ENCODE results near the gene CD63.

CD63 gene

DNA sequence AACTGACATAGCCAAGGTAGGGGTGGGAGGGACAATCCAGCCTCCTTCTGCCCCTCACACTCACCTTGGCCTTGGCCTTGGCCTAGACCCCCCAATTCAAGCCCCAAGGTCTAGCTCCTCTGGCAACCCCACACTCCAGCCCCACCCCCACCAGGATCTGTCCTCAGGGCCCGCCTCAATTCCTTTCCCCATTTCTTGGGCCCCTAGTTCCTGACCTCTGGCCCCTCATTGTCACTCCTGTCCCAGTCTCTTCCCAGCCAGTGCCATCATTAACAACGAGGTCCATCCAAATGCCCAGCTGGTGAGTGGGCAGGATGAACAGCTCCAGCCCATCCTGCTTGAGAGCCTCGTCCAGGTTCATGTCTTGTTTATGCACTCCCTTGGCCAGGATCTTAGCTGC is 7.3 kb upstream of the CD63 start:
- Histone ChIP-seq H3K9me3 (ENCODE audit: low read length) (no peaks in the 10 kb centered on the region), H3K36me3 (ENCODE audit: insufficient read depth, low read length) (no peaks in the 10 kb centered on the region), H4K20me1 (ENCODE audit: insufficient read depth, low read length) (no peaks in the 10 kb centered on the region), H3K9me2 (ENCODE audit: low read depth, low read length) (no peaks in the 10 kb centered on the region), H3K4me2 (ENCODE audit: low read length) (no peak overlapping the region), H3K9ac (ENCODE audit: low read length) (no peak overlapping the region), H3K27ac (ENCODE audit: low read depth, low read length, poor library complexity, severe bottlenecking) (no peak overlapping the region), H2AFZ (ENCODE audit: low read length) (no peak overlapping the region), H3F3A (ENCODE audit: insufficient read depth, low read length) (no peaks in the 10 kb centered on the region), H3K79me2 (ENCODE audit: insufficient read depth, low read length) (no peaks in the 10 kb centered on the region), H3K27me3 (ENCODE audit: insufficient read depth, low read length) (no peaks in the 10 kb centered on the region), H3K4me3 (ENCODE audit: low read depth, low read length, poor library complexity, severe bottlenecking) (no peak overlapping the region), H3K4me1 (ENCODE audit: insufficient read depth, low read length, severe bottlenecking) (peaks cover 14% of the 10 kb centered on the region)
- TF ChIP-seq EZH2 (IDR thresholded peaks at IDR 0.05; ENCODE audit: borderline replicate concordance, low read length) = no peak
- TF ChIP-seq, protein P1, sequence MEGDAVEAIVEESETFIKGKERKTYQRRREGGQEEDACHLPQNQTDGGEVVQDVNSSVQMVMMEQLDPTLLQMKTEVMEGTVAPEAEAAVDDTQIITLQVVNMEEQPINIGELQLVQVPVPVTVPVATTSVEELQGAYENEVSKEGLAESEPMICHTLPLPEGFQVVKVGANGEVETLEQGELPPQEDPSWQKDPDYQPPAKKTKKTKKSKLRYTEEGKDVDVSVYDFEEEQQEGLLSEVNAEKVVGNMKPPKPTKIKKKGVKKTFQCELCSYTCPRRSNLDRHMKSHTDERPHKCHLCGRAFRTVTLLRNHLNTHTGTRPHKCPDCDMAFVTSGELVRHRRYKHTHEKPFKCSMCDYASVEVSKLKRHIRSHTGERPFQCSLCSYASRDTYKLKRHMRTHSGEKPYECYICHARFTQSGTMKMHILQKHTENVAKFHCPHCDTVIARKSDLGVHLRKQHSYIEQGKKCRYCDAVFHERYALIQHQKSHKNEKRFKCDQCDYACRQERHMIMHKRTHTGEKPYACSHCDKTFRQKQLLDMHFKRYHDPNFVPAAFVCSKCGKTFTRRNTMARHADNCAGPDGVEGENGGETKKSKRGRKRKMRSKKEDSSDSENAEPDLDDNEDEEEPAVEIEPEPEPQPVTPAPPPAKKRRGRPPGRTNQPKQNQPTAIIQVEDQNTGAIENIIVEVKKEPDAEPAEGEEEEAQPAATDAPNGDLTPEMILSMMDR (IDR thresholded peaks at IDR 0.05; ENCODE audit: low read length) = no peak

DNA sequence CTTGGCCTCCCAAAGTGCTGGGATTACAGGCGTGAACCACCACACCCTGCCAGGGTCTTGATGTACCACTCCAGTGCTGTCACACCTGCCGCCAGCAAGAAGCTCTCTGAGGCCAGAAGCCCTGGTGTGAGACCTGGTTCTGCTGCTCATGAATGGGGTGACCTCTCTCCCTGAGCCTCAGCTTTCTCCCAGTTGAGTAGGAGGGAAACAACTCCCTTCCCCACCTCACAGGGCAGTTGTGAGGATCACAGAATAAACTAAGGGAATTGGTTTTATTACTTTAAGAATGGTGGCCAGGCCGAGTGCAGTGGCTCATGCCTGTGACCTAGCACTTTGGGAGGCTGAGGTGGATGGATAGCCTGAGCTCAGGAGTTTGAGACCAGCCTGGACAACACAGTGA is 5.8 kb upstream of the CD63 start:
- Histone ChIP-seq H3K4me2 (ENCODE audit: low read length) (no peak overlapping the region), H3K79me2 (ENCODE audit: insufficient read depth, low read length) (no peaks in the 10 kb centered on the region), H3K36me3 (ENCODE audit: insufficient read depth, low read length) (no peaks in the 10 kb centered on the region), H3K4me1 (ENCODE audit: insufficient read depth, low read length, severe bottlenecking) (peaks cover 24% of the 10 kb centered on the region), H3K4me3 (ENCODE audit: low read depth, low read length, poor library complexity, severe bottlenecking) (no peak overlapping the region), H2AFZ (ENCODE audit: low read length) (no peak overlapping the region), H3K27me3 (ENCODE audit: insufficient read depth, low read length) (no peaks in the 10 kb centered on the region), H3K9me2 (ENCODE audit: low read depth, low read length) (no peaks in the 10 kb centered on the region), H3K9ac (ENCODE audit: low read length) (no peak overlapping the region), H3K27ac (ENCODE audit: low read depth, low read length, poor library complexity, severe bottlenecking) (no peak overlapping the region), H3K9me3 (ENCODE audit: low read length) (no peaks in the 10 kb centered on the region), H3F3A (ENCODE audit: insufficient read depth, low read length) (no peaks in the 10 kb centered on the region), H4K20me1 (ENCODE audit: insufficient read depth, low read length) (no peaks in the 10 kb centered on the region)
- TF ChIP-seq EZH2 (IDR thresholded peaks at IDR 0.05; ENCODE audit: borderline replicate concordance, low read length) = no peak
- TF ChIP-seq, protein P1 (IDR thresholded peaks at IDR 0.05; ENCODE audit: low read length) = no peak

DNA sequence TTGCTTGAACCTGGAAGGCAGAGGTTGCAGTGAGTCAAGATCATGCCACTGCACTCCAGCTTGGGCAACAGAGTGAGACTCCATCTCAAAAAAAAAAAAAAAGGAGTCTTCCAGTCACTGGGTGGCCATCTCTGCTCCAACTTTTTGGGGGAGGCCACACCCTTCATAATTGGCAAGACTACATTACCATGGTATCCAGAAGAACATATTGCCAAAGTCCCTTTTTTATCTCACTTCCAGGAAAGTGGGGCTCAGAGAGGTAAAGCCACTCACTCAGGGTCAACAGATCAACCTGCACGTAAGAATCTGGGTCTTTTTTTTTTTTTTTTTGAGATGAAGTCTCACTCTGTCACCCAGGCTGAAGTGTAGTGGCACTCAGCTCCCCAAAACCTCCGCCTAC is 5.0 kb upstream of the CD63 start:
- Histone ChIP-seq H3K9me3 (ENCODE audit: low read length) (no peaks in the 10 kb centered on the region), H3K79me2 (ENCODE audit: insufficient read depth, low read length) (no peaks in the 10 kb centered on the region), H2AFZ (ENCODE audit: low read length) (no peak overlapping the region), H3K4me1 (ENCODE audit: insufficient read depth, low read length, severe bottlenecking) (peaks cover 30% of the 10 kb centered on the region), H3K4me3 (ENCODE audit: low read depth, low read length, poor library complexity, severe bottlenecking) (no peak overlapping the region), H3K27me3 (ENCODE audit: insufficient read depth, low read length) (no peaks in the 10 kb centered on the region), H3K4me2 (ENCODE audit: low read length) (no peak overlapping the region), H3K27ac (ENCODE audit: low read depth, low read length, poor library complexity, severe bottlenecking) (no peak overlapping the region), H3K9ac (ENCODE audit: low read length) (no peak overlapping the region), H3K9me2 (ENCODE audit: low read depth, low read length) (no peaks in the 10 kb centered on the region), H4K20me1 (ENCODE audit: insufficient read depth, low read length) (no peaks in the 10 kb centered on the region), H3F3A (ENCODE audit: insufficient read depth, low read length) (no peaks in the 10 kb centered on the region), H3K36me3 (ENCODE audit: insufficient read depth, low read length) (no peaks in the 10 kb centered on the region)
- TF ChIP-seq EZH2 (IDR thresholded peaks at IDR 0.05; ENCODE audit: borderline replicate concordance, low read length) = no peak
- TF ChIP-seq, protein P1 (IDR thresholded peaks at IDR 0.05; ENCODE audit: low read length) = no peak
